ENCODE data around the gene DUOXA1. TPM values are rescaled to one million over a fixed set of nuclear protein-coding genes. Genes with fewer than 3 reads are reported as not detected.

DUOXA1 gene
- total RNA-seq, 1 donor from 2014 or later: 0.33 TPM

DNA sequence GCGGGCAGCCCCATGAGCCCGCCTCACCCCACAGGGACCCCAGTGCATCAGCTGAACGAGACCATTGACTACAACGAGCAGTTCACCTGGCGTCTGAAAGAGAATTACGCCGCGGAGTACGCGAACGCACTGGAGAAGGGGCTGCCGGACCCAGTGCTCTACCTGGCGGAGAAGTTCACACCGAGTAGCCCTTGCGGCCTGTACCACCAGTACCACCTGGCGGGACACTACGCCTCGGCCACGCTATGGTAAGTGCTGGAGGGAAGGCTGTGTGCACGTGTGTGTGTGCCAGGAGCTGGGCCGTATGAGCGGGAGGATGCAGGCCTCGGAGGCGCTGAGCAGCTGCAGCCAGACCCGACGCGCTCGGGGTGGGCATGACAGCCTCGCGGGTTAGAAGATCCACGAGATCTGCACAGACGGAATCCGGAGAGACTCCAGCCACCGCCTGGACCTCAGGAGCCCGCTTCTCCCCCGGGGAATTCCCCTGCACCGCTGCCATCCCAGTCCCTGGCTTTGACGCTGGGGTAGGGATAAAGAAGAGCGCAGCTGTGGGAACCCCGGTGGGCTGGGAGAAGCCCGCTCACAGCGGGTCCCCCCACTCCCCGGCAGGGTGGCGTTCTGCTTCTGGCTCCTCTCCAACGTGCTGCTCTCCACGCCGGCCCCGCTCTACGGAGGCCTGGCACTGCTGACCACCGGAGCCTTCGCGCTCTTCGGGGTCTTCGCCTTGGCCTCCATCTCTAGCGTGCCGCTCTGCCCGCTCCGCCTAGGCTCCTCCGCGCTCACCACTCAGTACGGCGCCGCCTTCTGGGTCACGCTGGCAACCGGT lies 13.0 kb downstream of the DUOXA1 start:
- H3K27ac Mint-ChIP-seq: no peak overlapping the region
- no peaks in the 10 kb centered on the region for H3K36me3 Mint-ChIP-seq (ENCODE audit: low read depth)
- no peak for ATAC-seq (ENCODE audit: low read depth)
- H3K4me3 Mint-ChIP-seq: peak overlapping the region; percentile 57
- DNase-seq: no peak
- H3K27me3 Mint-ChIP-seq: peaks cover 77% of the 10 kb centered on the region
- CTCF ChIA-PET: no interaction called here
- intact Hi-C loops (cut with micrococcal nuclease): no loop called here
- TF ChIP-seq, protein P1, sequence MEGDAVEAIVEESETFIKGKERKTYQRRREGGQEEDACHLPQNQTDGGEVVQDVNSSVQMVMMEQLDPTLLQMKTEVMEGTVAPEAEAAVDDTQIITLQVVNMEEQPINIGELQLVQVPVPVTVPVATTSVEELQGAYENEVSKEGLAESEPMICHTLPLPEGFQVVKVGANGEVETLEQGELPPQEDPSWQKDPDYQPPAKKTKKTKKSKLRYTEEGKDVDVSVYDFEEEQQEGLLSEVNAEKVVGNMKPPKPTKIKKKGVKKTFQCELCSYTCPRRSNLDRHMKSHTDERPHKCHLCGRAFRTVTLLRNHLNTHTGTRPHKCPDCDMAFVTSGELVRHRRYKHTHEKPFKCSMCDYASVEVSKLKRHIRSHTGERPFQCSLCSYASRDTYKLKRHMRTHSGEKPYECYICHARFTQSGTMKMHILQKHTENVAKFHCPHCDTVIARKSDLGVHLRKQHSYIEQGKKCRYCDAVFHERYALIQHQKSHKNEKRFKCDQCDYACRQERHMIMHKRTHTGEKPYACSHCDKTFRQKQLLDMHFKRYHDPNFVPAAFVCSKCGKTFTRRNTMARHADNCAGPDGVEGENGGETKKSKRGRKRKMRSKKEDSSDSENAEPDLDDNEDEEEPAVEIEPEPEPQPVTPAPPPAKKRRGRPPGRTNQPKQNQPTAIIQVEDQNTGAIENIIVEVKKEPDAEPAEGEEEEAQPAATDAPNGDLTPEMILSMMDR (IDR thresholded peaks at IDR 0.05): no peak
- H3K4me1 Mint-ChIP-seq: peaks cover 56% of the 10 kb centered on the region
- no peaks in the 10 kb centered on the region for H3K9me3 Mint-ChIP-seq
- POLR2A ChIA-PET: interaction anchor here (0.5 to 1.8 kb wide), 3 partner anchors 68 to 508 kb away, joined by 3 to 7 read pairs (median 5); no protein-coding TSS in a partner anchor

GRCh38 chr15:45116006-45116481 lies 13.6 kb downstream of the DUOXA1 start:
- Mint-ChIP-seq H3K27ac (no peak overlapping the region), H3K4me3 (peak overlapping the region; percentile 44), H3K4me1 (peaks cover 56% of the 10 kb centered on the region), H3K27me3 (peaks cover 72% of the 10 kb centered on the region), H3K9me3 (no peaks in the 10 kb centered on the region), H3K36me3 (ENCODE audit: low read depth) (no peaks in the 10 kb centered on the region)
- CTCF ChIA-PET: no interaction called here
- DNase-seq (no peak), ATAC-seq (ENCODE audit: low read depth) (no peak)
- POLR2A ChIA-PET: interaction anchor here (0.5 to 1.8 kb wide), 3 partner anchors 67 to 507 kb away, joined by 3 to 7 read pairs (median 5); no protein-coding TSS in a partner anchor
- intact Hi-C loops (cut with micrococcal nuclease): no loop called here
- TF ChIP-seq, protein P1 (IDR thresholded peaks at IDR 0.05): no peak

DNA sequence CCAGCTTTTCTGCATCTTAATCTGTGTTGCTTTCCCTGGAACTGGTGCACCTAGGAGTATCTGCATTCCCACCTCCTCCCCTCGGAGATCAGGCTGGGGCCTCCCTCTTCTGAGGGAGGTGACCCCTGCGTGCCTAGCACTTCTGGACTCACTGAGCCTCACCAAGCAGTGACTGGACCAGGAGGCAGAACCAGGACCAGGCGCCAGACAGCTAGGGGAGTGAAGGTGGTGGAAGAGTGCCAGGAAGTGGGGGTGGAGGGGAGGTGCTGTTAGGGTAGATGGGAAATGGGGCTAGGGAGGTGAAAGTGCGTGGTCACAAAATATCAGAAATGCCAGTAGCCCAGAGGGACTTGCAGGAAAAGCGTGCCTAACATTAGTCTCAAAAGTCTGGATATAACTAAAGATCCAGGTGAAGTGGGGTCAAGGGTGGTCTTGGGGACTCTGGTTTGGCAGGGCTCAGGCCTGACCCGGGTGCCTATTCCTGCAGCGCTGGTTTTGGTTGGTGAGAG lies 14.3 kb downstream of the DUOXA1 start:
- CTCF ChIA-PET: no interaction called here
- ATAC-seq (ENCODE audit: low read depth): no peak
- peaks cover 58% of the 10 kb centered on the region for H3K4me1 Mint-ChIP-seq
- no peaks in the 10 kb centered on the region for H3K36me3 Mint-ChIP-seq (ENCODE audit: low read depth)
- H3K27ac Mint-ChIP-seq: no peak overlapping the region
- H3K9me3 Mint-ChIP-seq: no peaks in the 10 kb centered on the region
- intact Hi-C loops (cut with micrococcal nuclease): no loop called here
- DNase-seq: no peak
- H3K27me3 Mint-ChIP-seq: peaks cover 70% of the 10 kb centered on the region
- TF ChIP-seq, protein P1 (IDR thresholded peaks at IDR 0.05): no peak
- POLR2A ChIA-PET: interaction anchor here (1.8 kb wide), 1 partner anchor 66 kb away, joined by 5 read pairs; no protein-coding TSS in a partner anchor
- no peak overlapping the region for H3K4me3 Mint-ChIP-seq

GRCh38 chr15:45114751-45115085 lies 15.0 kb downstream of the DUOXA1 start:
- TF ChIP-seq, protein P1 (IDR thresholded peaks at IDR 0.05): no peak
- intact Hi-C loops (cut with micrococcal nuclease): no loop called here
- Mint-ChIP-seq H3K36me3 (ENCODE audit: low read depth) (no peaks in the 10 kb centered on the region), H3K9me3 (no peaks in the 10 kb centered on the region), H3K4me1 (peaks cover 58% of the 10 kb centered on the region), H3K27me3 (peaks cover 73% of the 10 kb centered on the region), H3K4me3 (no peak overlapping the region), H3K27ac (no peak overlapping the region)
- ATAC-seq (ENCODE audit: low read depth) (no peak), DNase-seq (no peak)
- ChIA-PET POLR2A (no interaction called here), CTCF (no interaction called here)

DNA sequence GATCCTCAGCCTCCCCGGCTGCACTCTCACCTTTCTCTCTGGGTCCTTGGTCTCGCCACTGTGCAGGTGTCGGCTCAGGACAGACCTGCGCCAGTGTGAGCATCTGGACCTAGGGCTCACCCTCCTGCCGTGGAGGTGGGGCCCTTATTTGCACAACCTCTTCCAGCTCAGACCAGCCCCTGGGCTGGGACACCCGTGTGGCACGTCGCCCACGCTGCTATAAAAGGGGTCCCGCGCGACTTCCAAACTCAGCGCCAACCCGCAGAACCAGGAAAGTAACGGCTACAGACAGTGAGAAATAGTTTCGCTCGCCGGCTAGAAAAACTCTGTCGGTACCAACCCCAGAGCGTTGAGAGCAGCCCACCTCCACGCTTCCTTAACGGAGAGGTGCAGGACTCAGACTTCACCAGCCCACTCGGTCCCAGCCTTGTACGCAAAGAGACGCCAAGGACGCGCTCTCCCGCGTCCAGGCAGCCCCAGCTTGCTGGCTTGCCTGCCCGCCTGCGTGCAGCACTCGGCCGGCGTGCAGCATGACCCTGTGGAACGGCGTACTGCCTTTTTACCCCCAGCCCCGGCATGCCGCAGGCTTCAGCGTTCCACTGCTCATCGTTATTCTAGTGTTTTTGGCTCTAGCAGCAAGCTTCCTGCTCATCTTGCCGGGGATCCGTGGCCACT lies 15.5 kb downstream of the DUOXA1 start, which contains the start of the genes DUOX2 and DUOXA2:
Gene DUOX2 (minus strand): TSS at position 97 of the 675 bp plus-strand sequence. CDS start 761 bp downstream, outside the sequence.
Gene DUOXA2 (plus strand): TSS at position 251 of the 675 bp plus-strand sequence. CDS start 280 bp downstream, at position 531.
- Mint-ChIP-seq H3K27ac (no peak within 1 kb of the TSS), H3K4me3 (peak within 1 kb of the TSS; percentile 79), H3K9me3 (no peaks in the 10 kb centered on the region), H3K36me3 (ENCODE audit: low read depth) (no peaks in the 10 kb centered on the region), H3K27me3 (peaks cover 74% of the 10 kb centered on the region), H3K4me1 (peaks cover 58% of the 10 kb centered on the region)
- CTCF ChIA-PET: no interaction called here
- intact Hi-C loops (cut with micrococcal nuclease): no loop called here
- no peak for ATAC-seq (ENCODE audit: low read depth)
- no peak for DNase-seq
- POLR2A ChIA-PET: no interaction called here
- TF ChIP-seq, protein P1 (IDR thresholded peaks at IDR 0.05): no peak

Data from activated B cell treated with CpG ODN at 0.5 μM for 24 hours (primary cell).